GM18517 (cell line): ENCODE results near the gene MRM1.

Experiments used
- ATAC-seq: cut with Tn5 transposase; IDR thresholded peaks from one replicate; pipeline ENCODE4 v1.9.1; 2021; ENCODE audit warnings: mild to moderate bottlenecking, moderate library complexity; ENCODE audit not compliant: unreplicated experiment

Gene MRM1

GRCh38 chr17:36629970-36630502 is 28.7 kb downstream of the MRM1 start:
- ATAC-seq: no peak

GRCh38 chr17:36631022-36631421 is 29.6 kb downstream of the MRM1 start:
- no peak for ATAC-seq

- ATAC-seq: no peak
Measured at GRCh38 chr17:36632916-36633771, 31.8 kb downstream of the MRM1 start.

- ATAC-seq: no peak
Measured at GRCh38 chr17:36640346-36640745, 39.0 kb downstream of the MRM1 start.

GRCh38 chr17:36640836-36641235 is 39.5 kb downstream of the MRM1 start:
- no peak for ATAC-seq

GRCh38 chr17:36641331-36641876 is 40.0 kb downstream of the MRM1 start:
- no peak for ATAC-seq

GRCh38 chr17:36641877-36642845 is 40.8 kb downstream of the MRM1 start:
- no peak for ATAC-seq

- ATAC-seq: no peak
Measured at GRCh38 chr17:36643086-36643685, 41.8 kb downstream of the MRM1 start.

- no peak for ATAC-seq
Measured at GRCh38 chr17:36645422-36645821, 44.0 kb downstream of the MRM1 start.

GRCh38 chr17:36647636-36648035 is 46.3 kb downstream of the MRM1 start:
- no peak for ATAC-seq

- ATAC-seq: no peak
Measured at GRCh38 chr17:36650096-36650775, 48.9 kb downstream of the MRM1 start.

GRCh38 chr17:36653374-36653773 is 52.0 kb downstream of the MRM1 start:
- no peak for ATAC-seq

- no peak for ATAC-seq
Measured at GRCh38 chr17:36653856-36654255, 52.5 kb downstream of the MRM1 start.

GRCh38 chr17:36655726-36656125 is 54.3 kb downstream of the MRM1 start:
- no peak for ATAC-seq

- no peak for ATAC-seq
Measured at GRCh38 chr17:36657390-36657762, 56.0 kb downstream of the MRM1 start.

GRCh38 chr17:36657763-36658490 is 56.5 kb downstream of the MRM1 start:
- ATAC-seq: no peak
